ENCODE measurements around the gene PPP1R11. TPM values are rescaled to one million over a fixed set of nuclear protein-coding genes. Genes with fewer than 3 reads are reported as not detected.

The PPP1R11 gene
- total RNA-seq, 1 donor from 2014 or later, result 43.0 TPM

- CTCF ChIA-PET, result no interaction called here
- POLR2A ChIA-PET, result no interaction called here
- Mint-ChIP-seq H3K4me1 (no peaks in the 10 kb centered on the region), H3K9me3 (no peaks in the 10 kb centered on the region), H3K4me3 (no peak overlapping the region), H3K36me3 (ENCODE audit: low read depth) (peaks cover 5% of the 10 kb centered on the region), H3K27me3 (no peaks in the 10 kb centered on the region), H3K27ac (no peak overlapping the region)
- no peak for TF ChIP-seq CTCF (IDR thresholded peaks at IDR 0.05)
- DNase-seq, result no peak
- no peak for ATAC-seq (ENCODE audit: low read depth)
- intact Hi-C loops (cut with micrococcal nuclease), result no loop called here
Observed at GRCh38 chr6:30041221-30041620, 25.8 kb upstream of the PPP1R11 start.

- intact Hi-C loops (cut with micrococcal nuclease), result no loop called here
- ATAC-seq (ENCODE audit: low read depth) (no peak), DNase-seq (no peak)
- Mint-ChIP-seq H3K9me3 (no peaks in the 10 kb centered on the region), H3K4me1 (no peaks in the 10 kb centered on the region), H3K27me3 (no peaks in the 10 kb centered on the region), H3K36me3 (ENCODE audit: low read depth) (peaks cover 4% of the 10 kb centered on the region), H3K27ac (no peak overlapping the region), H3K4me3 (no peak overlapping the region)
- POLR2A ChIA-PET, result no interaction called here
- TF ChIP-seq CTCF (IDR thresholded peaks at IDR 0.05), result no peak
- CTCF ChIA-PET, result no interaction called here
Observed at GRCh38 chr6:30041821-30042220, 25.2 kb upstream of the PPP1R11 start.

GRCh38 chr6:30042476-30042875, 24.5 kb upstream of the PPP1R11 start:
- TF ChIP-seq CTCF (IDR thresholded peaks at IDR 0.05), result no peak
- Mint-ChIP-seq H3K36me3 (ENCODE audit: low read depth) (peaks cover 4% of the 10 kb centered on the region), H3K9me3 (no peaks in the 10 kb centered on the region), H3K27me3 (no peaks in the 10 kb centered on the region), H3K4me1 (peaks cover 2% of the 10 kb centered on the region), H3K27ac (no peak overlapping the region), H3K4me3 (no peak overlapping the region)
- POLR2A ChIA-PET, result no interaction called here
- CTCF ChIA-PET, result no interaction called here
- no peak for DNase-seq
- ATAC-seq (ENCODE audit: low read depth), result no peak
- intact Hi-C loops (cut with micrococcal nuclease), result no loop called here

- no peak for DNase-seq
- Mint-ChIP-seq H3K27me3 (no peaks in the 10 kb centered on the region), H3K27ac (no peak overlapping the region), H3K36me3 (ENCODE audit: low read depth) (peaks cover 4% of the 10 kb centered on the region), H3K4me3 (no peak overlapping the region), H3K4me1 (peaks cover 3% of the 10 kb centered on the region), H3K9me3 (no peaks in the 10 kb centered on the region)
- TF ChIP-seq CTCF (IDR thresholded peaks at IDR 0.05), result no peak
- ChIA-PET POLR2A (no interaction called here), CTCF (no interaction called here)
- no peak for ATAC-seq (ENCODE audit: low read depth)
- intact Hi-C loops (cut with micrococcal nuclease), result no loop called here
Observed at GRCh38 chr6:30042914-30043313, 24.1 kb upstream of the PPP1R11 start.

GRCh38 chr6:30043744-30044143, 23.3 kb upstream of the PPP1R11 start:
- H3K4me3 Mint-ChIP-seq, result no peak overlapping the region
- CTCF ChIA-PET, result no interaction called here
- H3K27me3 Mint-ChIP-seq, result no peaks in the 10 kb centered on the region
- no peak for TF ChIP-seq CTCF (IDR thresholded peaks at IDR 0.05)
- no peak overlapping the region for H3K27ac Mint-ChIP-seq
- POLR2A ChIA-PET, result no interaction called here
- H3K4me1 Mint-ChIP-seq, result peaks cover 3% of the 10 kb centered on the region
- intact Hi-C loops (cut with micrococcal nuclease), result no loop called here
- ATAC-seq (ENCODE audit: low read depth) (no peak), DNase-seq (no peak)
- H3K36me3 Mint-ChIP-seq (ENCODE audit: low read depth), result peaks cover 4% of the 10 kb centered on the region
- no peaks in the 10 kb centered on the region for H3K9me3 Mint-ChIP-seq
